Fibroblast of skin of scalp (primary cell): ENCODE measurements around the gene CBLB.
A peak's percentile ranks its signal among the peaks of the same experiment; 100 is the strongest.
"Not testable (repeated sequence)": the region's sequence is repeated elsewhere in the genome, so short reads cannot be mapped to it uniquely, and the experiment has no call there.

Source experiments
- DNase-seq: peaks from one replicate; pipeline ENCODE4 v3.0.0-alpha.2; 2013

CBLB gene

DNA sequence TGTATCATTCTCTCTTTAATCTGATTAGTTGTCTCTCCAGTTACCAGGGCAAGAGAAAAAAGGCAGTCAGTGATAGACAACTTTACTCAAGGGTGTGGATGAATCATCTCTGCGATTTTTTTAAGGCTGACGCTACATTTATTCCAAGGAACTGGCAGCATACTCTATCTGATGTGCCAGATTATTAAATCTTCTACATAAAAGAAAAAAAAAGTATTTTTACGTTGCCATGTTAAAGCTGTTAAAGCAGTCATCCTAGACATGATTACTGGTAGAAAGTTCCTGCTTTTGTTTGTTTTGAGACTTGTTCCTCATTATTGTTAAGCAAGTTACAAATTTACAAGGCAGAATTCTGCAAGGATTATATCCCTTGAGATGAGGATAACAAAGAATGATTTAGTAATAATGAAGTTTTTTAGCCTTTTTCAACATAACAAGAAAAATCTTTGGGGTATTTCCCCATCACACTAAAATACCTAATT, 121.7 kb downstream of the CBLB start:
- peak; percentile 71 for DNase-seq

- no peak for DNase-seq
Measured at GRCh38 chr3:105746231-105746996, 122.4 kb downstream of the CBLB start.

- no peak for DNase-seq
Measured at GRCh38 chr3:105745046-105745445, 123.8 kb downstream of the CBLB start.

DNA sequence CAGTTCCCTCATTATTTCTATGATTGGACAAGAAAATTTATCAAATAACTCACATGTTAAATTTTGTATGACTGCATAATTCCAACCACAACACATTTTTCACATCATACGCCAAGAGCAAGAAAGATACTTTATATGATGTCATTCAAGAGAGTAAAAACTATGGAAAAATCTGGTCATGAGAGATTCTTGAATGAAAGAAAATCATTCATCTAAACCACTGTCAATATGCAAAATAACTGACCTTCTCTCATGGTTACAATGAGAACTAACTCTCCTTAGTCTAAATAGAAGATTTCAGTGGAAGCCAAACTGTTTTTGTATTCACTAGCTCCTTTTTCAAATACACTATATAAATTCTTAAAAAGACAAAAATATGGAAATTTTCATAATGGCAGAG, 124.6 kb downstream of the CBLB start:
- DNase-seq = no peak

DNA sequence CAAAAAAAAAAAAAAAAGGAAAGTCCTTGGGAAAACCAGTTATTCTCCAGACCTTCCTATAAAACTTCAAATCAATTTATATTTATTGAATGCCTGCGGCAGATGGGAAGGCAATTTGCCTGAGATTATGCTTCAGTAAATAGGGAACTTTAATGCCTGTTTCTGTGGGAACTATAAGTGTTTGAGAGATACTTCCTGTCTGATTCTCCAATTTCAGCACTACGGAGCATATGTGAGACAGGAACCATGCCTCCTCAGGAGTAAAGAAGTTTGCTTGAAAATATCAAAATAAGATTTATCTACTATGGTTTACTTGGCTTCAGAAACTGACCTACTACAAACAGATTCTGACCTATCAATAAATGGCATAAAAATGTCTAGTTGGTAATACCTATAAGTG, 135.5 kb downstream of the CBLB start:
- DNase-seq = no peak

- DNase-seq = no peak
Measured at GRCh38 chr3:105731686-105732085, 137.1 kb downstream of the CBLB start.

- peak; percentile 6 for DNase-seq
Measured at GRCh38 chr3:105730801-105731354, 137.9 kb downstream of the CBLB start.

DNA sequence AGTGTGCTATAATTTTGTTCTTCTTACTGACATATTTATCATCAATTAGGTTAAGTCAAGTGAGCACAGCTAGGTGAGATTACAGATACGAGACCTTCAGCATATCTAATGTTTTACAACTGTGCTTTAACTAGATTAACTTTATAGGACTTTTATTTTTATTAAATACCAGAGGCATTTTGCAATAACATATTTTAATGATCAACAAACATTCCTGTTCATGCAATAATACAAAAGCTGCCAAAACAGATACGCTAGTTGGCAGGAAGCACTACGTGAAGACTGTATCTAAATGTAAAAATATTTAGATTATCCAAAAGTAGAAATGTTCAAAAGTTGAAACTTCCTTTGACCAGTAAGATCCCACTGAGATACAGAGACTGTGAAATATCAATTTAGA, 139.1 kb downstream of the CBLB start:
- DNase-seq = peak; percentile 61

- DNase-seq = peak; percentile 11
Measured at GRCh38 chr3:105728771-105729312, 140.0 kb downstream of the CBLB start.

- DNase-seq = not testable (repeated sequence)
Measured at GRCh38 chr3:105727036-105727435, 141.8 kb downstream of the CBLB start.

DNA sequence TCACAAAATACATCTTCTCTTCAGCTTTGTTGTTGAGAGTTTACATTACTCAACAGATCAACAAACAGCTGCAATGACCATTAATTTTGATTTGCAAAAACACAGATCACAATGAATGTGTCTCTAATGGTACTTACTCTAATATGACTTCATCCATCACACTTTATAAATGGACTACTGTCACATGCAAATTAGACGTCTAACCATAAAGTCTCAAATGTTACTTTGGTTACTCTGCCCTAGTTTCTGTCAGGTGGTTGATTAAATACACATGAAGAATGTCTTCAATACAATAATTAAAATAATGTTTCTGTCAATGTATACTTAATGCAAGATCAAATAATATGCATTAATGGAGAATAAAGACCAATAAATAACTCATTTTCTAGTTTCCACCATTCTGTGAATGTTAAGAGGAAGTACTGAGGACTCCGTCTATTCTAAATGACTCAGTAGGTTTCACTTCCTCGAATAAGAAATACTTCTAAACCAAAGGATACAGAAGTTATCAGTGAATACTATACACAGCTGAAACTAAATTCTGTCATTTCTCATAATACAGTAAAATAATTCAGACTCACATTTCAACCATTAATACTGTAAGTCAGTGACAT, 145.8 kb downstream of the CBLB start:
- no peak for DNase-seq

DNA sequence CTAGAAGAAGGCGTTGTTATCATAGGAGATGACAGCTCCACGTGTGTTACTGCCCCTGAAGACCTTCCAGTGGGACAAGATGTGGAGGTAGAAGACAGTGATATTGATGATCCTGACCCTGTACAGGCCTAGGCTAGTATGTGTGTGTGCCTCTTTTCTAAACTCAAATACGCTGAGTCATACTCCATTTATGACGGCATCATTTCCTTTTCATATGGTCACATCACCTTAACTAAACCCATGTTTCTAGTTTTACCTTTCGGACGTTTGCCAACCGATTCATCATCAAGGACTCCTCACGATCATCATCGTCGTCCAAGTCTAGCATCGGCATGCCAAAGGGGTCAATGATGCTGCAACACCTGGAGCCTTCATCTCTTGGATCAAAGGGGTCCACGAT, 149.0 kb downstream of the CBLB start:
- DNase-seq = no peak

DNA sequence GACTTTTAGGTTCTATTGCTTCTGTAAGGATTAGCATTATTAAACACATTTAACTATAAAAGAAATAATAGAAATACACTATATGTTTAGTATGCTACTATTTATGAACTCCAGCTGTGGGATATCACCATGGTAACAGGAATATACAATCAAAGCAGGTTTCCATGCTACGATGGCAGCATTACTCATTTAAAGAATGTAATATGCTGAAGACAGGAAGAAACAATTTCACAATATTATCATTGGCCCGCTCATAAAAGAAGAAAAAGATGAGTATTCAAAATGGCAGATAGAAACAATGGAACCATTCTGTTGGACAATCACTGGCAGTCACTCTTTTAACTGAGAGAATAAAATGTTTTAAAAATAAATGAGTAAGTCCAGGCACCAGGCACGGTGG, 153.4 kb downstream of the CBLB start:
- peak; percentile 80 for DNase-seq

DNA sequence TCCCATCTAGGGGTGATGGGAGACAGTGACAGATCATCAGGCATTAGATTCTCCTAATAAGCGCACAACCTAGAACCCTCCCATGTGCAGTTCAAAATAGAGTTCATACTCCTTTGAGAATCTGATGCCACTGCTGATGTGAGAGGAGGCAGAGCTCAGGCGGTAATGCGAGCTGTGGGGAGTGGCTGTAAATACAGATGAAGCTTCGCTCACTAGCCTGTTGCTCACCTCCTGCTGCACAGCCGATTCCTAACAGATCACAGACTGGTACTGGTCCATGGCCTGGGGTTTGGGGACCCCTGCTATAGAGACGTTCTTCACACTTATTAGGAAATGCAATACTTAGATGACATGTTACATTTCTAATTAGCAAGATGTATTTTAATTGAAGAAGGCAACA, 154.4 kb downstream of the CBLB start:
- DNase-seq = no peak

DNA sequence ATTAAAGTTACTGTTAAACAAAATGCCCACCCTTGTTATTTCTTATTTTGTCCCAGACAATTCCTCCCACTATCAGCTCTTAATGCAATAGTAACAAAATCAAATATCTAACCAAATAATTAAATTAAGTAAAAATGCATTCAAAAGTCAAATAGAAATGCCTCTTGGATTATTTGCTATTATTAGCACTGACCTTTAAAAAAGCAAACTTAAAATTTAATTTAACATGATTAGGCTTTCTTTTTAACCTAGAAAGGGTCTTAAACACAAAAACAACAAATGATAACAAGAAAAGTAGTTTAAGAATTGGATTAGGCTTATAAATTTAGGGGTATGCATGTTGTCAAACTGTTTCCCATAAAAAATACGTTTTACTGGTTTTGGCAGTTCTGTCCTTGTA, 159.8 kb downstream of the CBLB start:
- no peak for DNase-seq

DNA sequence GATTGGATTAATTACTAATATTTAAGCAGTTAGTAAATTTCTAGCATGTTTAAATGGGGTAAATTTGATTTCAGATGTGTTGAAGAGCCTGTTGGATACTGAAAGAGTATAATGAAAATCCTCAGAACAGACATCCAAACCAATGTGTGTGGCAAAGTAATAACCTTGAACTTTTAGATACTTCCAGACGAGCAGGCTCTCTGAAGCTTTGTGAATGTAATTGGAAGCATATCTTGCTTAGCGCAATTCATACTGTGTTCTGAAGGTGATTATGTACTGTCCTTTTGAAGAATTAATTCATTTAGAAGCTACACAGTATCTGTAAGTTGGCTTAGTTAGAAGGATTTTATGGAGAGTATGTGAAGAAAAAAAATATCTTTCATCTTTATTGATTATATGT, 161.8 kb downstream of the CBLB start:
- no peak for DNase-seq

DNA sequence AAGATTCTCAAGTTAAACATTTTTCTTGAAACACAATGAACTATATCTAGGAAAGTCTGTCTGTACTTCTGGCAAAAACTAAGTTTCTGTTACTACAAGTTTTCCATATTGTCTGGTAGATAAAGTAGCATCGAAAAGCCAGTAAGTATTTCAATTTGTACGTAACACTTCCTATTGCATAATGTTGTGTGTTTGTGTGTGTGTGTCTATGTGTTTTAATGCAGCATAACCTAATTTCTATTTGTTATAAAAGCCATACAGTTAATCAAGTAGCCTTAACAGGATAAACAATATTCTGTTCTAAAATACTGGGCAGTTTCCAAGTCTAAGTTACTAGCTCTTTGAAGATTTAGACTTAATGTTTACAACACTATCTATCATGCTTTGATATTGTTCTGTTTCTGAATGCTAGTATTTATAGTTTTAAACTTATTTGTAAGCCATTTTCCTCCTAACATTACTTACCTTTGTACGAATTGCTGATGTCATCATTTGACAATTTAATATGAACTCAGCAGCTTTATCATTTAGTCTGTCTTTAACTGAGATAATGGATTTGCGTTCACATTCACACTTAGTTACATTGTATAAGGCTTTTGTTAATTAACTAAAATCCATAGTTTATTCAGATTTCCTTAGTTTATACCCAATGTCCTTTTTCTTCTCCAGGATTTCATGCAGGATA, 163.9 kb downstream of the CBLB start:
- no peak for DNase-seq

DNA sequence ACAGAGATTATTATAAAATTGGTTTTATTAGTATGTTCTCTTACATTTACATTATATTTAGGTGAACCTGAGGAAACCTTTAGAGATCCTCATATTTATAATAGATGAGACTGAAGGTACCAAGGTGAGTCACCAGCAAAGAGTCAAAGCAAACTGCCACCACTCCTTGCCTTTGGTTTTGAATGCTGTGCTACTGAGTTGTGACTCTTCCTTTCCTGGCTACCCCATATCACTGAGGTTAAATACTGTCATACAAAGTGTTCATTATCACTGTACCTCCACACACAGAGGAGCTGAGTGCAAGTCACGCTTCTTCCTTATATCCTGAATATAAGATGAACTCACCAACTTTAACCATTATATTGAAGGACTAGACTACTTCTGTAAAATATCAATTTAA, 168.2 kb downstream of the CBLB start:
- no peak for DNase-seq

DNA sequence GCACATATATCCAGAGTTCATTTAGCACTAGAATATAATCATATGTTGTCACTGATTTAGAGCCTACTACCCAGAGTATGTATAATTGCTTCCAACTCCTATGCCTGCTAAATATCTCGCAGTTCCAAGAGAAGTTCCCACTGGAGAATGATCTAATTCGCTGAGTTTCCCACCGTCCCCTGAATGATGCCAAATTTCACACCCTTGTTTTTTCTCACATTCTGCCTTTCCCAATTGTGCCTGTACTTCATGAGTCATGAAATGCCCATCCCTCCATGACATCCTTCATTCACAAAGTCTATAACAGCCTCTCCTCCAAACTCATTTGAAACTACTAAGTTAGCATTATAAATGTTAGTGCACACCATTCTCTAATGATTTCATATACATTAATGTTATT, 177.2 kb downstream of the CBLB start:
- DNase-seq = peak; percentile 11

- DNase-seq = no peak
Measured at GRCh38 chr3:105691053-105691452, 177.8 kb downstream of the CBLB start.

DNA sequence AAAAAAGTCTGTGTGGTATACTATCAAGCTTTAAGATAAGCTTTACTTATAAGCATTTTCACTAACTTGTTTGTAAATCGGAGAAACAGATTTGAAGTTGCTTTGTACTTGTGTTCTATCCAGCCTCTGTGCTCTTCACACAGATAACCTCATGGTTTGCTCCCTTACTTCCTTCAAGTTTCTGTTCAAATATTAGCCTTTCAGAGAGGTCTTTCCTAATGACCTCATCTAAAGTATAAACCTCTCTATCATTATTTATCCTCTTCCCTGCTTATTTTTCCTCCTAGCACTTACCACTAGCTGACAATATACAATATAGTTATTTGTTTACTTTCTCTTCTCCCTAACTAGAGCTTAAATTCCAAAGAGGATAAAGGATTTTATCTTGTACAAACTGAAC, 180.0 kb downstream of the CBLB start:
- DNase-seq = no peak

- DNase-seq = peak; percentile 36
Measured at GRCh38 chr3:105686278-105686897, 182.4 kb downstream of the CBLB start.

DNA sequence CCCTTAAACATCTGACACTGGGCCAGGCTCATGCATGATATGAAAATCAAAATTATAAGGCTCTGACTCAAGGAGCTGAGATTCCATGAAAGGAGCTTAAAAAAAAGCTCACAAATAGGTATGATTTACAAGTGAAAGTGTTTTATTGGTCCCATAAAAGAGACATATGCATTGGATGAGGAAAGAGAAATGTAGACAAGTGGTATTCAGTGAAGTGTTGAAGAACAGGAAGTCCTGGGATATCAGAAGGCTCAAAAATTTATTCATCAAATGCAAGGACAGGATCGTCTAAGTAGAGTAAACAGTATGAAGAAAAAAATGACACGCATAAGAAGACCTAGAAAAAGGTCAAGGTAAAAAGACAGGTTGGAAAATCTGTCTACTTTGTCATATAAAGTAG, 188.9 kb downstream of the CBLB start:
- no peak for DNase-seq
